Caco-2 (cell line): ENCODE measurements around the gene MRPS18B. TPM values are rescaled to one million over a fixed set of nuclear protein-coding genes. Genes with fewer than 3 reads are reported as not detected.
A peak's percentile ranks its signal among the peaks of the same experiment; 100 is the strongest.
"Not testable (repeated sequence)": the region's sequence is repeated elsewhere in the genome, so short reads cannot be mapped to it uniquely, and the experiment has no call there.

Experiments used
- BruUV-seq: library from RNA; stranded (reverse); fragments of 400-500 nt; replicated peaks from 2 replicates; lab custom pipeline; 2021; lab: Mats Ljungman, UMichigan
- CTCF ChIA-PET: fragments of 300-600 bp; sonication (Branson Sonifier 250); formaldehyde crosslinking; loops from one replicate; lab custom pipeline; 2022; ENCODE audit warnings: antibody characterized with exemption; lab: Charles Lee
- POLR2A ChIA-PET: fragments of 300-600 bp; sonication (Branson Sonifier 250); formaldehyde crosslinking; loops from one replicate; lab custom pipeline; 2022; ENCODE audit warnings: antibody characterized with exemption; lab: Charles Lee
- DNase-seq, 2 experiments: peaks; one replicate each; pipeline versions ENCODE4 v3.0.0 to v3.0.0-alpha.2; 2020 to 2022
- H3K27me3 ChIP-seq: replicated peaks from 2 replicates; pipeline ENCODE4 v1.6.0; 2011; ENCODE audit warnings: low read length; ENCODE audit not compliant: control insufficient read depth, insufficient read depth
- H3K36me3 ChIP-seq: 2 replicates; pipeline ENCODE4 v1.5.1; 2011; ENCODE audit warnings: low read length; ENCODE audit not compliant: control insufficient read depth, insufficient read depth
- H3K4me1 ChIP-seq: fragments of 250-450 bp; sonication (Bioruptor Pico); 2 replicates; pipeline ENCODE4 v1.5.1; 2020; ENCODE audit warnings: mild to moderate bottlenecking
- H3K4me3 ChIP-seq: 2 replicates; pipeline ENCODE4 v1.5.1; 2011; ENCODE audit warnings: low read depth, mild to moderate bottlenecking, control low read depth, low read length
- H3K9me3 ChIP-seq: fragments of 250-450 bp; sonication (Bioruptor Pico); 2 replicates; pipeline ENCODE4 v1.5.1; 2020; ENCODE audit warnings: mild to moderate bottlenecking, moderate library complexity
- H3K27ac Mint-ChIP-seq: one replicate; pipeline ENCODE4 v1.8.0; 2022; ENCODE audit warnings: mixed read lengths; ENCODE audit not compliant: unreplicated experiment
- H3K27me3 Mint-ChIP-seq: one replicate; pipeline ENCODE4 v1.8.0; 2022; ENCODE audit warnings: mixed read lengths; ENCODE audit not compliant: insufficient read depth, unreplicated experiment
- H3K36me3 Mint-ChIP-seq: one replicate; pipeline ENCODE4 v1.8.0; 2022; ENCODE audit warnings: mild to moderate bottlenecking, mixed read lengths; ENCODE audit not compliant: insufficient read depth, unreplicated experiment
- H3K4me1 Mint-ChIP-seq: one replicate; pipeline ENCODE4 v1.8.0; 2022; ENCODE audit warnings: low read depth, mixed read lengths; ENCODE audit not compliant: unreplicated experiment
- H3K4me3 Mint-ChIP-seq: one replicate; pipeline ENCODE4 v1.8.0; 2022; ENCODE audit warnings: mild to moderate bottlenecking, moderate library complexity, mixed read lengths; ENCODE audit not compliant: unreplicated experiment
- H3K9me3 Mint-ChIP-seq: one replicate; pipeline ENCODE4 v1.8.0; 2022; ENCODE audit warnings: mixed read lengths; ENCODE audit not compliant: unreplicated experiment
- CTCF ChIP-seq, 2 experiments: fragments of 200-600 bp in 1 of 2; IDR thresholded peaks; 1 replicate in 1 of 2; 2 replicates in 1 of 2; pipeline versions ENCODE4 v1.5.1 to v1.8.0; 2011 to 2022; ENCODE audit warnings: antibody characterized with exemption in 1 of 2, control low read depth in 1 of 2, inconsistent platforms in 1 of 2, low read depth in 1 of 2, low read length in 1 of 2, mild to moderate bottlenecking in 1 of 2, moderate library complexity in 1 of 2; ENCODE audit not compliant: insufficient read depth in 1 of 2, severe bottlenecking in 1 of 2, unreplicated experiment in 1 of 2
- intact Hi-C: fragments of 100-400 bp; cut with micrococcal nuclease; formaldehyde crosslinking; loops from one replicate; pipeline ENCODE4 v1.10.0; 2022; ENCODE audit not compliant: unreplicated experiment
- total RNA-seq: library from RNA; stranded (reverse); gene quantifications from 2 replicates; pipeline ENCODE4 v1.2.3, GENCODE V29; 2022

Gene MRPS18B
- total RNA-seq, 1 experiment from 2014 or later, result 62.6 TPM

GRCh38 chr6:30664994-30665767 lies 47.5 kb downstream of the MRPS18B start:
- no peaks in the 10 kb centered on the region for H3K27me3 ChIP-seq
- no peaks in the 10 kb centered on the region for H3K9me3 Mint-ChIP-seq
- H3K36me3 ChIP-seq, result no peaks in the 10 kb centered on the region; the same call in 1 of the 2 replicates
- peaks cover 2% of the 10 kb centered on the region for H3K4me1 Mint-ChIP-seq
- intact Hi-C loops, result no loop called here
- H3K36me3 Mint-ChIP-seq, result peaks cover 71% of the 10 kb centered on the region
- BruUV-seq, result TSS peak; percentile 34
- TF ChIP-seq CTCF (IDR thresholded peaks at IDR 0.05; ENCODE audit: insufficient read depth in 1 of 2, low read depth in 1 of 2, low read length in 1 of 2, severe bottlenecking in 1 of 2, unreplicated experiment in 1 of 2), result no peak
- no peaks in the 10 kb centered on the region for H3K4me1 ChIP-seq
- no peak overlapping the region for H3K4me3 Mint-ChIP-seq
- no peaks in the 10 kb centered on the region for H3K9me3 ChIP-seq
- ChIA-PET POLR2A (interaction anchor here (1.0 kb wide), 1 partner anchor 19 kb away, joined by 3 read pairs; no protein-coding TSS in a partner anchor), CTCF (interaction anchor here (0.6 kb wide), 1 partner anchor 65 kb away, joined by 3 read pairs; no protein-coding TSS in a partner anchor)
- H3K27ac Mint-ChIP-seq, result no peak overlapping the region
- H3K27me3 Mint-ChIP-seq, result no peaks in the 10 kb centered on the region
- no peak for DNase-seq
- H3K4me3 ChIP-seq, result no peak overlapping the region

- H3K36me3 Mint-ChIP-seq, result peaks cover 76% of the 10 kb centered on the region
- H3K9me3 ChIP-seq, H3K4me3 ChIP-seq, POLR2A ChIA-PET, H3K4me1 ChIP-seq, H3K4me3 Mint-ChIP-seq, intact Hi-C loops, H3K27me3 ChIP-seq, BruUV-seq, H3K27ac Mint-ChIP-seq, CTCF ChIA-PET, H3K36me3 ChIP-seq, DNase-seq, H3K4me1 Mint-ChIP-seq, H3K27me3 Mint-ChIP-seq, H3K9me3 Mint-ChIP-seq: not testable (repeated sequence)
Measured at GRCh38 chr6:30666300-30666699, 48.7 kb downstream of the MRPS18B start.

GRCh38 chr6:30670760-30671527 lies 53.3 kb downstream of the MRPS18B start:
- Histone ChIP-seq H3K9me3 (no peaks in the 10 kb centered on the region), H3K4me1 (peaks cover 6% of the 10 kb centered on the region), H3K27me3 (no peaks in the 10 kb centered on the region), H3K36me3 (no peaks in the 10 kb centered on the region), H3K4me3 (no peak overlapping the region)
- peak in 1 of 2 experiments; percentile 22 for TF ChIP-seq CTCF (IDR thresholded peaks at IDR 0.05; ENCODE audit: insufficient read depth in 1 of 2, low read depth in 1 of 2, low read length in 1 of 2, severe bottlenecking in 1 of 2, unreplicated experiment in 1 of 2)
- BruUV-seq, result TSS peak; percentile 17
- ChIA-PET POLR2A (no interaction called here), CTCF (no interaction called here)
- no peaks in the 10 kb centered on the region for H3K27me3 Mint-ChIP-seq
- peaks cover 5% of the 10 kb centered on the region for H3K4me1 Mint-ChIP-seq
- peaks cover 48% of the 10 kb centered on the region for H3K36me3 Mint-ChIP-seq
- H3K9me3 Mint-ChIP-seq, result no peaks in the 10 kb centered on the region
- no peak for DNase-seq
- intact Hi-C loops, result loop anchor here (5.0 kb wide), 1 partner anchor 189 kb away; no protein-coding TSS in a partner anchor
- no peak overlapping the region for H3K4me3 Mint-ChIP-seq
- no peak overlapping the region for H3K27ac Mint-ChIP-seq
